HepG2 (cell line): Measurements from ENCODE around the gene CIBAR2. TPM values are rescaled to one million over a fixed set of nuclear protein-coding genes. Genes with fewer than 3 reads are reported as not detected.

ENCODE experiments used
- ARNTL ChIP-seq: sonication (generic); formaldehyde crosslinking; IDR thresholded peaks from 2 replicates; pipeline ENCODE4 v1.4.0; 2020; ENCODE audit warnings: mild to moderate bottlenecking, missing genetic modification reagents
- ATF7 ChIP-seq, 2 experiments: fragments of 450-650 bp in 1 of 2; sonication (generic) in 1 of 2; formaldehyde crosslinking in 1 of 2; IDR thresholded peaks; 2 replicates each; pipeline versions ENCODE4 v1.4.0 to v1.6.1; 2016 to 2020; ENCODE audit warnings: antibody characterized with exemption in 1 of 2, mild to moderate bottlenecking in 1 of 2, missing genetic modification reagents in 1 of 2
- BHLHE40 ChIP-seq: IDR thresholded peaks from 2 replicates; pipeline ENCODE4 v1.6.1; 2011; ENCODE audit warnings: low read length, improper control_type of control experiment
- DMAP1 ChIP-seq: IDR thresholded peaks from 2 replicates; pipeline ENCODE4 v1.6.1; 2016
- ELF3 ChIP-seq: IDR thresholded peaks from 2 replicates; pipeline ENCODE4 v1.6.1; 2016; ENCODE audit warnings: missing genetic modification reagents, missing compliant biosample characterization
- GZF1 ChIP-seq: sonication (generic); formaldehyde crosslinking; IDR thresholded peaks from 2 replicates; pipeline ENCODE4 v1.5.1; 2020; ENCODE audit warnings: mild to moderate bottlenecking, missing genetic modification reagents
- JDP2 ChIP-seq: sonication (generic); formaldehyde crosslinking; IDR thresholded peaks from 2 replicates; pipeline ENCODE4 v1.8.1; 2022; ENCODE audit warnings: missing genetic modification reagents, borderline replicate concordance
- KDM5B ChIP-seq: sonication (generic); formaldehyde crosslinking; IDR thresholded peaks from 2 replicates; pipeline ENCODE4 v1.4.0; 2020; ENCODE audit warnings: missing genetic modification reagents, mild to moderate bottlenecking, borderline replicate concordance
- MAFG ChIP-seq: sonication (generic); formaldehyde crosslinking; IDR thresholded peaks from 2 replicates; pipeline ENCODE4 v1.5.1; 2020; ENCODE audit warnings: mild to moderate bottlenecking, missing genetic modification reagents
- NCOA2 ChIP-seq: sonication (generic); formaldehyde crosslinking; IDR thresholded peaks from 2 replicates; pipeline ENCODE4 v1.8.0; 2022; ENCODE audit warnings: inconsistent platforms
- NFKBIZ ChIP-seq: IDR thresholded peaks from 2 replicates; pipeline ENCODE4 v1.6.1; 2018; ENCODE audit warnings: missing genetic modification reagents, missing compliant biosample characterization
- STAT5B ChIP-seq: sonication (generic); formaldehyde crosslinking; IDR thresholded peaks from 2 replicates; pipeline ENCODE4 v1.4.0; 2020; ENCODE audit warnings: missing genetic modification reagents
- TMF1 ChIP-seq: sonication (generic); formaldehyde crosslinking; IDR thresholded peaks from 2 replicates; pipeline ENCODE4 v1.8.1; 2022; ENCODE audit warnings: low read depth, missing genetic modification reagents
- ZBTB20 ChIP-seq: sonication (generic); formaldehyde crosslinking; IDR thresholded peaks from 2 replicates; pipeline ENCODE4 v1.8.1; 2023; ENCODE audit warnings: missing genetic modification reagents, low read depth, mild to moderate bottlenecking, borderline replicate concordance
- ZFP90 ChIP-seq: sonication (generic); formaldehyde crosslinking; IDR thresholded peaks from 2 replicates; pipeline ENCODE4 v1.8.0; 2022; ENCODE audit warnings: missing genetic modification reagents, mild to moderate bottlenecking, inconsistent platforms, borderline replicate concordance
- ZMYM4 ChIP-seq: sonication (generic); formaldehyde crosslinking; IDR thresholded peaks from 2 replicates; pipeline ENCODE4 v1.8.1; 2023; ENCODE audit warnings: mild to moderate bottlenecking, missing genetic modification reagents
- ZNF20 ChIP-seq: sonication (generic); formaldehyde crosslinking; IDR thresholded peaks from 2 replicates; pipeline ENCODE4 v1.4.0; 2020; ENCODE audit warnings: mild to moderate bottlenecking, moderate library complexity, missing genetic modification reagents
- ZNF281 ChIP-seq: sonication (generic); formaldehyde crosslinking; IDR thresholded peaks from 2 replicates; pipeline ENCODE4 v1.4.0; 2020; ENCODE audit warnings: missing genetic modification reagents, borderline replicate concordance
- ZNF333 ChIP-seq: sonication (generic); formaldehyde crosslinking; IDR thresholded peaks from 2 replicates; pipeline ENCODE4 v1.4.0; 2020; ENCODE audit warnings: mild to moderate bottlenecking, missing genetic modification reagents, borderline replicate concordance
- ZNF33A ChIP-seq: sonication (generic); formaldehyde crosslinking; IDR thresholded peaks from 2 replicates; pipeline ENCODE4 v1.5.1; 2020; ENCODE audit warnings: missing genetic modification reagents, mild to moderate bottlenecking, moderate library complexity, borderline replicate concordance
- ZNF350 ChIP-seq: sonication (generic); formaldehyde crosslinking; IDR thresholded peaks from 2 replicates; pipeline ENCODE4 v1.4.0; 2020; ENCODE audit warnings: mild to moderate bottlenecking, low read depth, missing genetic modification reagents, borderline replicate concordance
- ZNF430 ChIP-seq: sonication (generic); formaldehyde crosslinking; IDR thresholded peaks from 2 replicates; pipeline ENCODE4 v1.9.0; 2021; ENCODE audit warnings: mild to moderate bottlenecking, missing genetic modification reagents
- ZNF564 ChIP-seq: sonication (generic); formaldehyde crosslinking; IDR thresholded peaks from 2 replicates; pipeline ENCODE4 v1.8.1; 2023; ENCODE audit warnings: mild to moderate bottlenecking, missing genetic modification reagents
- ZNF644 ChIP-seq: IDR thresholded peaks from 2 replicates; pipeline ENCODE4 v1.6.1; 2016; ENCODE audit warnings: low read depth
- ZNF775 ChIP-seq: sonication (generic); formaldehyde crosslinking; IDR thresholded peaks from 2 replicates; pipeline ENCODE4 v1.4.0; 2020; ENCODE audit warnings: missing genetic modification reagents, mild to moderate bottlenecking, moderate library complexity, borderline replicate concordance
- polyA plus RNA-seq, 8 experiments: library from polyadenylated mRNA; depleted of rRNA in 3 of 8; stranded (reverse) in 7 of 8; unstranded in 1 of 8; fragments of >200 nt; fragmentation: Illumina TruSeq in 4 of 8; extraction: Trizol in 4 of 8; gene quantifications; 2 replicates each; pipeline versions ENCODE4 v1.2.1 to v1.2.3, GENCODE V29; 2011 to 2016; ENCODE audit warnings: low read depth in 4 of 8, missing spikeins in 1 of 8, mixed read lengths in 1 of 8; ENCODE audit not compliant: insufficient read depth in 1 of 8
- total RNA-seq, 5 experiments: library from RNA; depleted of rRNA; stranded (reverse); fragments of >200 nt; fragmentation: Illumina TruSeq; extraction: Trizol; gene quantifications; 2 replicates each; pipeline ENCODE4 v1.2.3, GENCODE V29; 2016; ENCODE audit warnings: low read depth in 1 of 5
- TF ChIP-seq, protein P1 (sequence below): IDR thresholded peaks from 2 replicates; pipeline ENCODE4 v1.6.1; 2016

The CIBAR2 gene
- total and polyA plus RNA-seq, 2 of the 13 experiments (the other 11 are each of a cell fraction or from before 2014, with no cell fraction given): not detected

DNA sequence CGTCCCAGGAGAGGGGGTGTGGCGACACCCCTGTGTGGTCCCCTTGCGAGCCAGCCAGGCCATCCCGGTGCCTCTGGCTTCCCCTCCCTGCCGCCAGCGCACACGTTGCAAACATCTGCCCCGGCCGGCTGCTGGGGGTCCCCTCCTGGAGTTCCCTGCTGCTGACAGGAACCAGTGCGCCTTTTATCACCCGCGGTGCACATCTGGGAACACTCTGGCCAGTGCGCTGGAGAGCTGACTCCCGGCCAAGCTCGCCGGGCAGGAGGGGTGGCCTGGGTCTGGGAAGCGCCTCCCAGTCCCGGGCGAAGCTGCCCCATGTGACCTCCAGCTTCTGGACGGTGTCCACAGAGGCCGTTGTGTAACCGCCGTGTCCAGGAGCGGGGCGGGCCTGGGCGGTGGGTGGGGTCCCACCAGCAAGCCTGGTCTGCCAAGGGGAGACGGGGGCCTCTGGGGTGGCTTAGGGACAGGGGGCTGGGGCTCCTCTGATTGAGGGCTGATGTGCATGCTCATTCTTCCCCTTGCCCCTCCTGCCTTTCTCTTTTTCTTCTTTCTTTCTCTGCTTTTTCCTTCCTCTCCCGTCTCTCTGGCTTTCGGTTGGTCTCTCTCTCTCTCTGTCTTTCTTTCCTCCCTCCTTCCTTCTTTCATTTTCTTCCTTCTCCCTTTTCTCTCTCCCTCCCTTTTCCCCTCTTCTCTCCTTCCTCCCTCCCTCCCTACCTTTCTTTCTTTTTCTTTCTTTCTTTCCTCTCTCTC, 25.2 kb upstream of the CIBAR2 start (continued):
- peak; percentile 78; the same call in 1 of the 2 replicates for TF ChIP-seq ZNF333 (CRISPR knock-in tag)
- no peak for TF ChIP-seq MAFG (CRISPR knock-in tag)
- peak; percentile 47; the same call in 1 of the 2 replicates for TF ChIP-seq BHLHE40
- TF ChIP-seq ELF3 (CRISPR knock-in tag): peak; percentile 75
- no peak for TF ChIP-seq JDP2 (CRISPR knock-in tag)
- no peak for TF ChIP-seq ZBTB20 (CRISPR knock-in tag)
- 0 out of 2 replicates have a peak, but pooled peaks have one; percentile 86 for TF ChIP-seq ZFP90 (CRISPR knock-in tag)
- 0 out of 2 replicates have a peak, but pooled peaks have one; percentile 17 for TF ChIP-seq NFKBIZ (CRISPR knock-in tag)
- TF ChIP-seq ZNF20 (CRISPR knock-in tag): no peak
- no peak for TF ChIP-seq ZNF33A
- peak; percentile 57; the same call in 1 of the 2 replicates for TF ChIP-seq STAT5B (CRISPR knock-in tag)
- TF ChIP-seq ZNF430 (CRISPR knock-in tag): peak; percentile 79; the same call in 1 of the 2 replicates
- TF ChIP-seq ZNF644 (CRISPR knock-in tag): no peak
- TF ChIP-seq ATF7 (IDR thresholded peaks at IDR 0.05): no peak
- TF ChIP-seq ATF7 (CRISPR knock-in tag; IDR thresholded peaks at IDR 0.05): no peak
- peak; percentile 94 for TF ChIP-seq KDM5B
- 0 out of 2 replicates have a peak, but pooled peaks have one; percentile 30 for TF ChIP-seq NCOA2 (CRISPR knock-in tag)
- TF ChIP-seq ZNF775: no peak
- TF ChIP-seq ZNF350: peak; percentile 79
- TF ChIP-seq TMF1: peak; percentile 30; the same call in 1 of the 2 replicates
- peak; percentile 96 for TF ChIP-seq ARNTL (CRISPR knock-in tag)
- TF ChIP-seq ZMYM4 (CRISPR knock-in tag): peak; percentile 53
- TF ChIP-seq, protein P1, sequence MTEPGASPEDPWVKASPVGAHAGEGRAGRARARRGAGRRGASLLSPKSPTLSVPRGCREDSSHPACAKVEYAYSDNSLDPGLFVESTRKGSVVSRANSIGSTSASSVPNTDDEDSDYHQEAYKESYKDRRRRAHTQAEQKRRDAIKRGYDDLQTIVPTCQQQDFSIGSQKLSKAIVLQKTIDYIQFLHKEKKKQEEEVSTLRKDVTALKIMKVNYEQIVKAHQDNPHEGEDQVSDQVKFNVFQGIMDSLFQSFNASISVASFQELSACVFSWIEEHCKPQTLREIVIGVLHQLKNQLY: peak; percentile 72
- TF ChIP-seq ZNF281: no peak; the same call in 1 of the 2 replicates
- no peak for TF ChIP-seq GZF1
- TF ChIP-seq ZNF564 (CRISPR knock-in tag): peak; percentile 84; the same call in 1 of the 2 replicates
- peak; percentile 58 for TF ChIP-seq DMAP1 (CRISPR knock-in tag)
